GM19240 (cell line): ENCODE results near the gene DIDO1.
"Not testable (repeated sequence)": the region's sequence is repeated elsewhere in the genome, so short reads cannot be mapped to it uniquely, and the experiment has no call there.

ENCODE experiments used
- DNase-seq: peaks from one replicate; pipeline ENCODE4 v3.0.0; 2011; ENCODE audit warnings: low spot score; ENCODE audit not compliant: insufficient read length

The DIDO1 gene

DNA sequence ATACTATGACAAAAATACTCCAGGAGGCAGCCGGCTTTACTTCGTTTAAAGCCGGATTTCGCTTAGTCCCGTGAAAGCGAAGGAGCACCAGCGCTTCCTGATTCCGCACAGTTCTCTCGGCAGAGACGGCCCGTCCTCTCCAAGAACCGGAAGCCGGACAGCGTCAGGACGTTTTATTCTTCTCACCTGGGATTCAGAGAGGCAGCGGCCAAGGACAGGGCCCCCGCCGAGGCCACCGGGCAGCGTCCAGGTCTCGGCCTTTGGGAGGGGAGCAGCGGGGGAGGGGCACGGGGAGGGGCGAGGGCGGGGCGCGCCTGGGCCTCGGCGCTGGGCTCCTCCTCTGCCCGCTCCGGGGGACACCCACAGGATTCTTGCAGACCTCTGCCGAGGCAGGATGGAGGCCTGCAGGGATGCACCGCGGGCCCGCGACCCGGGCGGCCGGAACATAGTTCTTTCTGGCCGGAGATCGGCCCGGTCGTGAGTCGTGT, 2.8 kb upstream of the DIDO1 start:
- no peak for DNase-seq

DNA sequence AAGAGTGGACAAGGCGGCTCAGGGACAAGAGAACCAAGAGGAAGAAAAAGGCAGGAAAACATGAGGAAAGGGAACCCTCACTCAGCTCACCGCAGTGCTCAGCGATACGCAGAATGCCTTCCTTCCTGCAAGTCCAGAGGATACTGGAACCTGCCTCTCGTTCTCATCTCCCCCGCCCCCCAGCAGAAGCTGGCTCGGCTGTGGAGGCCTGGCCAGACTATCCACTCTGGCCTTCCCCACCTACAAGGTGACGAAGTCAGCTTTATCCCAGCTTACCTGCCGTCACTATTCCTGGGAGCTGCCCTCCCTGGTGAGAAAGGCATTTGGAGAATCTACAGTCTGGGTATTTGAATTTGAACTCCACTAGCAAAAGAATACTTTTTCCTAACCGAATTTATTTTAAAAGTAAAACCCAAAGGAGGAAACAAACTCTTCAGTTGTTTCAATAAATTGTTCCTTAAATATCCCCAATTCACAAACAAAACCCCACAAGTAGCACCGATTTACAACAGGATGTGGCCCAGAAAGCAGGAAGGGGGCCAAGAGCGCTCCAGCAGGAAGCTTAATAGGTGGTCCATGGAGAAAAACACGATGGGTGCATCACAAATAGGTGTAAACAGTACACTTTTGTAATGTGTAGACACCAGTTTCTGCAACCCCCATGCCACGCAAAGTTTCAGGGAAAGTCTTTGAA, 2.1 kb upstream of the DIDO1 start:
- no peak for DNase-seq

- DNase-seq: no peak
These were observed 912 bp upstream of the DIDO1 start for GRCh38 chr20:62927128-62927705.

DNA sequence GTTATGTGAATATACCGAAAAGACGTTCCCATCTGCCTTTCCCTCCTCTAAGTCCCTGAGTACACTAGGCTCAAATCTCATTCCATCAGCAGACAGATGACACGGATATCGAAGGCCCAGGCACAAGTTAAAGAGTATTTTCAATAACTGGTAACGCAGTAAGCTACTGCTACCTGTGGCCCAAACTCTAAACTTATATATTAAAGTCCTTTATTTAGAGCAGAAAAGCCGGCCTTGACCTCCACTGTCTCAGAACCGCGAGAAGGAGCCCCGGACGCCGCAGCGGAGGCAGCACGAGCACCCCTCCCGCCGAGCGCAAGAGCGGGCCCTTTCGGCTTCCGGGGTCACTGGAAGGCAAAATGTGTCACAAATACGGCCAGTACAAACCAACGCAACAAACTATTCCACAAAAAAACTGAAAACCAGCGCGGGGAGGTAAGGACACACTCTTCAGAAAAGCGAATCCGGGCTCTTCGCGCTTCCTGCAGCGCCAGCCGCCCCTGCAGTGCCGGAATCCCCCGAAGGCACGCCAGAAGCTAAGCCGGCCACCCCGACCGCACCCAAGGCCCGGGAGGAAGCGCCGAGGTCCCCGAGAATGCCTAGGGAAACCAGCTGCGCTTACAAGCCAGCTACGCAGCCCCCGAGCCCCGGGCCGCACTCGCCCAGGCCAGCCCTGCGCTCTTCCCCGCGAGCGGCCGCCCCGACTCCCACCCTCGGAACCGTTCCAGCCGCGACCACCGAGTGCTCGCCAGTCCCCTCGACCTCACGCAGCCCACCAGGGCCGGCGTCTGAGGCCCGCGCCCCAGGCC, 681 bp downstream of the DIDO1 start:
- no peak for DNase-seq

GRCh38 chr20:62925076-62925419, 1.3 kb downstream of the DIDO1 start:
- no peak for DNase-seq

GRCh38 chr20:62924442-62925075, 1.7 kb downstream of the DIDO1 start:
- DNase-seq: no peak

- no peak for DNase-seq
These were observed 2.5 kb downstream of the DIDO1 start for GRCh38 chr20:62923669-62924441.

GRCh38 chr20:62923059-62923668, 3.1 kb downstream of the DIDO1 start:
- DNase-seq: not testable (repeated sequence)

DNA sequence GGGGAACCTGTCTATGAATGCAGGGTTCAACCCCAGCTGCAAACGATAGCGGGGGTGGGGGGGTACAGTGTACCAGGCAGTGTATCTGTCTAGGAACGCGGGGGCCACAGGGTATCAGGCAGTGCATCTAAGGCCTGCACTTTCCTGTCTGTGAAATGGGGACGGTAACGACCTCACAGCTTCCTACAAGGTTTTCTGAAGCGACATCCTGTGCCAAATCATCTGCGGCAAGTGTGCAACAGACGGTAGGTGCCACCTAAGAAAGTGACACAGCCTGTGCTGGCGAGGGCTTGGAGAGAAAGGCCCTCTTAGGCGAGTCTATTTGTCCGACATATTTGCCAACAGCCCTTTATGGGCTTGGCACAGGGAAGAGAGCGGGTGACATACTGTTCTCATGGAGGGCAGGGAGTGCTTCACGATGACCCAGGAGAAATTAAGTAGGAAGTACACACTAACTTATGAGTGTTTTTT, 3.8 kb downstream of the DIDO1 start:
- no peak for DNase-seq

DNA sequence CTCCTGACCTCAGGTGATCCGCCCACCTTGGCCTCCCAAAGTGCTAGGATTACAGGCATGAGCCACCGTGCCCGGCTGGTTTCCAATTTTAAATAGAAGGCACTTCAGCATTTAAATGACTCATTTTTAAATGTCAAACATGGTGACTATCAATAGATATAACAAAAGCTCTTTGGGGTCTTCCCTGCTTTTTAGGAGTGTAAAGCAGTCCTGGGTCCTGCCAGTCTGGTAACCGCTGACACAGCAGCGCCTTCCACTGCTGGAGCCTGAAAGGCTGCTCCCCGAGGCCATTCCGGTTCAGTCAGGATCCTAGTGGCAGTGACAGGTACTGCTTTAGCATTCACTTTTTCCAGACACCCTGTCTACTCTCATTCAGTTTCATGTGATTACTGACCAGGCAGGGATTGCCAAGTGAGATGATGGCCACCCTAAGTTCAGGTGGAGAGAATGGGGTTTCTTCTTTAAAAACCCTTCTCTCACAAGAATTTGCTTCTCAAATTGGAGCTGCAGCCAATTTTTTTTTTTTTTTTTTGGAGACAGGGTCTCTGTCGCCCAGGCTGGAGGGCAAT, 5.1 kb downstream of the DIDO1 start:
- DNase-seq: no peak

DNA sequence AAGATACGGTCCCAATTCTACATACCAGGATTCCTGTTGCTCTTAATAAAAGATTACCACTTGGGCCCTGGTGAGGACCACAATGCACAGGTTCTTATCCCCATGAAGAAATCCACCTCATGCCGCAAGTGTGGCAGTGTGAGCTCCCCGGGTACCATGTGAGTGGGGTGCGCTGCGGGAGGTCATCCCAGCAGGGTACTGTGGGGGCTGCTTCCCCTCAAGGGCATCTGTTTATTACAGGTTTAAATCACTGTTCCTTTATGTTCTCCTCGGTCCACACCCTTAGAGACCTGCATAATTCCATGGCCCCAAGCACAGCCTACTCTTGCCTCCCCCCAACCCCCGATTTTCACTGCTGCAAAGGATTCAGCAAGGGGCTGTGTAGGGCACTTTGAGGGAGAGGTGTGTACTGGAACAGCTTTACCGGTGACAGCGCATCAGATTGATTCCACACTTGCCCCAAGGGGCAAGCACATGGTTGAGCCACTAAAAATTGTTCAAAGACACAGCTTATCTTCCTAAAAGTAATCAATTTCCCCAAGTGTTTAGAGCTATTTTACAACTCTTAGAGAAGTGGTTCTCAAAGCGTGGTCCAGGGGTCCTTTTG, 6.2 kb downstream of the DIDO1 start:
- DNase-seq: no peak

GRCh38 chr20:62918831-62919230, 7.5 kb downstream of the DIDO1 start:
- DNase-seq: no peak

- no peak for DNase-seq
These were observed 8.2 kb downstream of the DIDO1 start for GRCh38 chr20:62918147-62918546.

DNA sequence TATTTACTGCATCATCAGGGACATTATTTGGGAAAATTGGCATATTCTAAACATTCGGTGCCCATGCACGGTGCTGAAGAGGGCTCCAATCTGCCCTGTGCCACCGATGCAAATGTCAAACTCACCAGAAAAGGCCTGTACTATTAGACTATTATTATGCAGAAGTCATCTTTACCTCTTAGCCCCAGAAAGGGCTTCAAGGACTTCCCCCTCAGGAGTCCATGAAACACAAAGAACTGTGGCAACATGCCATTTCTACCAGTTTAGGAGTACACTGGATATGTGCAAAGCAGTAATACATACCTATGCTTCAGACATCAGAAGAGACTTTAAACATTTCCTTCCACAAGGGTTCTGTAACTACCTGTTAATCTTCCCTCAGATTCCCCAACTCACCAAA, 8.6 kb downstream of the DIDO1 start:
- no peak for DNase-seq

GRCh38 chr20:62916703-62917476, 9.4 kb downstream of the DIDO1 start:
- no peak for DNase-seq

GRCh38 chr20:62914970-62915457, 11.3 kb downstream of the DIDO1 start:
- DNase-seq: no peak

DNA sequence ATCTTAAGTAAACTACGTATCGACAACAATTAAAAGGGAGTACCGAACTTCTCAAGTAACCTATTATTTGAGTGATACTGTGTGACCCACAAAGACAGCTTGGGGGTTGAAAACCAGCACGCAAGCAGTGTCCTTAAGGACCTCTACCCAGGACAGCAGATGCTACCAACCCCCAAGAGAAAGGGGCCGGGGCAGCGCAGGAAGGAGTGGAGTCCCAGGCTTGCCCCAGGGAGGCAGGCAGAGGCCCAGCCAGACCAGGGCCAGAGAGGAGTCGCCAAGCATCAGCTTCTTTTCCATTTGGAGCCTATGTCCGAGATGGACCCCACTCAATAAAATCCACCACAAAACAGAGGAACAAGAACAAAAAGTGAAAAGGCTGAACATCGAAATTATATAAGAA, 11.9 kb downstream of the DIDO1 start:
- no peak for DNase-seq

DNA sequence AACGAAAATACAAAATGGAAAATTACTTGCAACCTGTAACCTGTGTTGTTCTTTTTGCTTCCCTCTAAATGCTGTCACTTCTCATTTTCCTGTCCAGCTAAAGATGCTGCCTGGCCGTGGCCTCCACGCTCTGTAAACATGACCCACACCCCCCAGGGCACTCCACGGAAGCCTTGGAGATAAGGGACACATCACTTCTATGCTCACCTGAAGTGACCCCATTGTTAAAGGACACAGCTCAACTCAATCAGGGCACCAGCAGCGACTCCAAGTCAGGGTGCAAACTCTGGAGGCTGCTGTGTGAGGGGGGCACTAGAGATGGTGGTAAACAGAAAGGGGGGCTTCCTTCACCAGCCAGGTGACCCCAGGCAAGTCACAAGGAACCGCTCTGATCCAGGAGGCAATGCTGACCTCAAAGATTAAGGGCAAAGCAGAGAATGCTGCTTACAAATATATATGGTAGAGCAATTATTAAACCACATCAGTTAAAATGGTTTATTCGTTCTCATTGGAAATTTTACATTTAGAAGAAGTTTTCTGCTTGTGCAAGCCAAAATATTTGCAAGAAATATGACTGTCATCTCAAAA, 13.2 kb downstream of the DIDO1 start:
- DNase-seq: no peak
